ENCODE data around the gene FAM174C.

The FAM174C gene

GRCh38 chr19:1269478-1270212 lies 5.7 kb upstream of the FAM174C start (continued):
- TF ChIP-seq HIC1 (tag by site-specific recombination; IDR thresholded peaks at IDR 0.05) = peak; percentile 20; the same call in 1 of the 2 replicates
- TF ChIP-seq HOXD13 (CRISPR knock-in tag; IDR thresholded peaks at IDR 0.05; ENCODE audit: borderline replicate concordance) = no peak
- TF ChIP-seq ZFHX2 (tag by site-specific recombination; conservative IDR thresholded peaks at IDR 0.05) = peak; percentile 54
- TF ChIP-seq ZNF138 (tag by site-specific recombination; IDR thresholded peaks at IDR 0.05; ENCODE audit: borderline replicate concordance) = no peak
- peak; percentile 20; the same call in 1 of the 2 replicates for TF ChIP-seq ZBTB8A (tag by site-specific recombination; IDR thresholded peaks at IDR 0.05)
- no peak for TF ChIP-seq ZNF626 (tag by site-specific recombination; IDR thresholded peaks at IDR 0.05)
- TF ChIP-seq PRDM10 (tag by site-specific recombination; IDR thresholded peaks at IDR 0.05) = no peak
- TF ChIP-seq ZNF362 (tag by site-specific recombination; IDR thresholded peaks at IDR 0.05) = no peak
- no peak; the same call in 1 of the 2 replicates for TF ChIP-seq ZNF223 (tag by site-specific recombination; IDR thresholded peaks at IDR 0.05)
- TF ChIP-seq ZNF302 (tag by site-specific recombination; IDR thresholded peaks at IDR 0.05; ENCODE audit: low read depth) = no peak
- TF ChIP-seq ZNF169 (tag by site-specific recombination; IDR thresholded peaks at IDR 0.05) = no peak
- TF ChIP-seq ZSCAN18 (tag by site-specific recombination; IDR thresholded peaks at IDR 0.05) = no peak
- no peak for TF ChIP-seq ZNF488 (tag by site-specific recombination; IDR thresholded peaks at IDR 0.05)
- TF ChIP-seq ZNF664 (tag by site-specific recombination; IDR thresholded peaks at IDR 0.05) = no peak
- TF ChIP-seq ZNF391 (tag by site-specific recombination; IDR thresholded peaks at IDR 0.05; ENCODE audit: borderline replicate concordance, low read depth) = no peak
- TF ChIP-seq ZXDB (tag by site-specific recombination; IDR thresholded peaks at IDR 0.05) = peak; percentile 70
- TF ChIP-seq ZNF23 (tag by site-specific recombination; IDR thresholded peaks at IDR 0.05; ENCODE audit: borderline replicate concordance) = no peak
- TF ChIP-seq ZFP37 (tag by site-specific recombination; IDR thresholded peaks at IDR 0.05) = peak; percentile 51; the same call in 1 of the 2 replicates
- TF ChIP-seq ZNF114 (tag by site-specific recombination; IDR thresholded peaks at IDR 0.05) = no peak
- no peak for TF ChIP-seq BCL11A (tag by site-specific recombination; IDR thresholded peaks at IDR 0.05; ENCODE audit: low read depth)
- no peak; the same call in 1 of the 2 replicates for TF ChIP-seq KLF17 (tag by site-specific recombination; IDR thresholded peaks at IDR 0.05)
- no peak for TF ChIP-seq ZBTB21 (tag by site-specific recombination; IDR thresholded peaks at IDR 0.05)
- no peak for TF ChIP-seq ZNF555 (tag by site-specific recombination; conservative IDR thresholded peaks at IDR 0.05)
- 0 out of 2 replicates have a peak, but pooled peaks have one; percentile 37 for TF ChIP-seq ZNF843 (tag by site-specific recombination; IDR thresholded peaks at IDR 0.05)
- no peak for TF ChIP-seq GLI4 (tag by site-specific recombination; IDR thresholded peaks at IDR 0.05)
- no peak for TF ChIP-seq REPIN1 (tag by site-specific recombination; IDR thresholded peaks at IDR 0.05; ENCODE audit: low read depth)
- no peak for TF ChIP-seq ZNF654 (tag by site-specific recombination; IDR thresholded peaks at IDR 0.05; ENCODE audit: low read depth)
- TF ChIP-seq ZNF621 (tag by site-specific recombination; IDR thresholded peaks at IDR 0.05) = no peak
- no peak for TF ChIP-seq RBAK (tag by site-specific recombination; IDR thresholded peaks at IDR 0.05)
- no peak for TF ChIP-seq ZNF521 (tag by site-specific recombination; IDR thresholded peaks at IDR 0.05)
- no peak for TF ChIP-seq ZNF423 (tag by site-specific recombination; IDR thresholded peaks at IDR 0.05)
